NK-92 treated with Interleukin-12 subunit alpha and Interleukin-12 subunit beta, amount 100 ng/mL, for 24 hours (cell line): ENCODE results near the gene GOLGA6L25.
"Not testable (repeated sequence)": the region's sequence is repeated elsewhere in the genome, so short reads cannot be mapped to it uniquely, and the experiment has no call there.

Source experiments
- DNase-seq: peaks from one replicate; lab custom pipeline; 2025; lab: John Stamatoyannopoulos, UW

Gene GOLGA6L25

GRCh38 chr15:28553268-28553667, at the start of gene GOLGA6L25:
TSS of gene GOLGA6L25 (plus strand) at chr15:28553568. CDS start at chr15:28553629, 61 bp downstream.
- not testable (repeated sequence) for DNase-seq

GRCh38 chr15:28508217-28508889, 45.0 kb upstream of the GOLGA6L25 start:
- not testable (repeated sequence) for DNase-seq

DNA sequence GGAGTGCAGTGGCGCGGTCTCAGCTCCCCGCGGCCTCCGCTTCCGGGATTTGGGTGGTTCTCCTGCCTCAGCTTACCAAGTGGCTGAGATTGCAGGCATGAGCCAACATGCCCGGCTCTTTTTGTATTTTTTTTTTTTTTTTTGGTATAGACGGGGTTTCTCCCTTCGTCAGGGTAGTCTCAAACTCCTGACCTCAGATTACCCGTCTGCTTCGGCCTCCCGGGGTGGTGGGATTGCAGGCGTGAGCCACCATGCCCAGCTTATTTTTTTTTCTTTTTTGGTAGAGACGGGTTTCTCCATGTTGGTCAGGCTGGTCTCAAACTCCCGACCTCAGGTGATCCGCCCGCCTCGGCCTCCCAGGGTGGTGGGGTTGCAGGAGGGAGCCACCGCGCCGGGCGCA, 39.2 kb upstream of the GOLGA6L25 start:
- DNase-seq = not testable (repeated sequence)

- not testable (repeated sequence) for DNase-seq
These were observed 38.2 kb upstream of the GOLGA6L25 start for GRCh38 chr15:28515208-28515607.

DNA sequence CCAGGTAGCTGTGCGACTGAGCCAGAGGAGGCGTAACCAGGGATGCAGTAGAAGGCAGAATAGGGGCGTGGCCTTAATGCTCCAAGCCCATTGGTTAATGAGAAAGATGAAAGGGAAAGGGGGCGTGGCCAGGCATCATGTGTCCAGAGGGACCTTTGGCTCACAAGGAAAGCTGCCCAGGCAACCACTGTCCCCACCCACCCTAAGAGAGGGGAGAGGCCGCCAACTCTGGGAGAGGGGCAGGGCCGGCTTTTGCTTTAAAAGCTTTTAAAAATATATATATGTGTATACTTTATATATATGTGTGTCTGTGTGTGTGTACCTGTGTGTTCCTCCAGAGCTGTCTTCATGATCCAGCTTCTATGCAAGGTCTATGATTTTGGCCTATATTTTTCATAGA, 20.4 kb upstream of the GOLGA6L25 start, which contains the start of gene GOLGA8G:
Gene GOLGA8G (minus strand): TSS at position 18 of the 400 bp plus-strand sequence. CDS start 62 bp downstream, outside the sequence.
- not testable (repeated sequence) for DNase-seq

DNA sequence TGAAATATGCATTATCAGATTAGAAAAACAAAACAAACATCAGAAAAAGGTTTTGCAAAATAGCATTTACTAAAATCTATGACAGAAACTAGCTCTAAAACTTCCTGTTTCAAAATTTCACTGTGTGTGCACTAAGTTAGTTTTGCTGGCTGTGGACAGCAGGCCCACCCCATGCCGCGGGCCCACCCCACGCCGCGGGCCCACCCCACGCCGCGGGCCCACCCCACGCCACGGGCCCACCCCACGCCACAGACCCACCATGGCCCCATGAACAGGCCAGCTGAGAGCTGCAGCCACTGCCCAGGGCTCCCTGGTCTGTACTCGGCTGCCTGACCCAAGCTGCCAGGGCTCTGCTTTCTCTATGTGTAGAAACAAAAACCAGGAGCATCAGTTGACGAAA, 20.0 kb downstream of the GOLGA6L25 start:
- not testable (repeated sequence) for DNase-seq

DNA sequence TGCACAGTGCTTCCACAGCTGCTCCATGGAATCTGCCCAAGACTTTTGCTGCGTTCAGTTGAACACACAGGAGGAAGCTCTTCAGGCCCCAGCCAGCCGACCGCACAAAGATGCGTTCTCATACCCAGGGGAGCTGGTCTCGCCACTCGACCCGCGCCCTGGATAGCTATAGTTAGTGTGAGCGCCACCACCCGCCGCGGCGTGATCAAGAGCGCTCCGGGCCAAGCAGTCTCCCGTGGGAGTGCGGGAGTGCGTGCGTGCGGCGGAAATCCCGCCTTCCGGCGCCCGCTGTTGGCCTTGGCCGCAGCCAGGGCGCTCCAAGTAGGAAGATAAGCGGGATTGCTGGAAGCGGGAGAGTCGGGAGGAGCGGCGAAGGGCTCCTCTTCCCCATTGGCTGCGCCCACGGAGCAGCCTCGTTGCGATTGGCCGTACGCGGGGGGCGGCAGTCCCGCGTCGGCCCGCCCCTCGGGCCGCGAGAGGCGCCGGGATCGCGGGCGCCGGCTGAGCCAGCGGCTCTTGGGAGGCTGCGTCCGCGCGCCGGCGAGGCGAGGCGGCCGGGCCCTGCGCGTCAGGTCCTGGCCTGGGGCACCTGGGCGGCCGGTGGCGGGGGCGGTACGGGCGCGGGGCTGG, 35.7 kb downstream of the GOLGA6L25 start:
- DNase-seq = not testable (repeated sequence)

GRCh38 chr15:28589769-28590168, 36.4 kb downstream of the GOLGA6L25 start:
- not testable (repeated sequence) for DNase-seq

- not testable (repeated sequence) for DNase-seq
These were observed 39.0 kb downstream of the GOLGA6L25 start for GRCh38 chr15:28592395-28592794.

- DNase-seq = not testable (repeated sequence)
These were observed 40.2 kb downstream of the GOLGA6L25 start for GRCh38 chr15:28593424-28594129.

DNA sequence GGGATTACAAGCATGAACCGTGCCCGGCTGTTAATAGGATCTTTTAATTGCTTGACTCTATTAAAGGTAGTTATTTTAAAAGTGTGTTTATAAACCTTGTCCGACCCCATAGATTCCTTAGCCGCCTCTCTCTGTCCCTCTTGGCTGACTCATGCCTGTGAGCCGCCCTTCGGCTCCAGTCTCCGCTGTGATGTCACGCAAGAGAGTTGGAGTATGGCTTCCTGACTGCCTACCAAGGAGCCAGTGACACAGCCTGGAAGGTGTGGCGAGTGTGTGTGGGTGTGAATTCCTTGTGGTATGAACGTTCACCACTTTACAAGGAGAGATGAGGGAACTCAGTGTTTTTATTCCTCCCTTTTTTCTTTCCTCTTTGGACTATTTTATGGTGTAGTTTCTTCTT, 44.1 kb downstream of the GOLGA6L25 start:
- DNase-seq = not testable (repeated sequence)

DNA sequence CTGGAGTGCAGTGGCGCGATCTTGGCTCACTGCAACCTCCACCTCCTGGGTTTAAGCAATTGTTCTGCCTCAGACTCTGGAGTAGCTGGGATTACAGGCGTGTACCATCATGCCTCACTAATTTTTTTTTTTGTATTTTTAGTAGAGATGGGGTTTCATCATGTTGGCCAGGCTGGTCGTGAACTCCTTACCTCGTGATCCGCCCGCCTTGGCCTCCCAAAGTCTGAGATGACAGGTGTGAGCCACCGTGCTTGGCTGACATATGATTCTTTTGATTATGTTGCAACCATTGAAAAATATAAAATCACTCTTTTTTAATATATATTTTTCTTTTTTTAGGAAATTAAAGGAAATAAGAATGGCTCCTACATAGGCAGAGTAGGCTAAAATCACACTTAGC, 44.8 kb downstream of the GOLGA6L25 start:
- DNase-seq = not testable (repeated sequence)

DNA sequence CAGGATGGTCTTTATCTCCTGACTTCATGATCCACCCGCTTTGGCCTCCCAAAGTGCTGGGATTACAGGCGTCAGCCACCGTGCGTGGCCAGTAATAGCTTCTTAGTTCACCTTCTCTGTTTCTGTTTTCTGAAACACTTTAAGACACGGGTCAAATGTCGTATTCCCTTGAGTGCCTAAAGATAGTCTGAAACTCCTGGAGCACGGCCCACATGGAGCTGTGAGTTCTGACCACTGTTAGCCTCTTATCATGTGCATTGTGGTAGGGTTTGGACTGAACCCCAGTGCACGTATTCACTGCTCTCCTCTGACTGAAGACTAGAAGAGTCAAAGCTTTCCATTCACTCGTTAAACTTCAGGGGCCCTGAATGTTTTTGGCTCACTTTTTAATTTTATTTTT, 48.8 kb downstream of the GOLGA6L25 start:
- not testable (repeated sequence) for DNase-seq
